Chondrocyte (in vitro differentiated cells): ENCODE data around the gene MESP1. TPM values are rescaled to one million over a fixed set of nuclear protein-coding genes. Genes with fewer than 3 reads are reported as not detected.

Source experiments
- DNase-seq: peaks from one replicate; pipeline ENCODE4 v3.0.0; 2021; ENCODE audit warnings: mixed read lengths, low spot score
- H3K27ac Mint-ChIP-seq: one replicate; pipeline ENCODE4 v1.8.0; 2021; ENCODE audit warnings: mild to moderate bottlenecking, moderate library complexity, mixed read lengths; ENCODE audit not compliant: unreplicated experiment
- H3K27me3 Mint-ChIP-seq: 2 replicates; pipeline ENCODE4 v1.8.0; 2021; ENCODE audit warnings: low read depth, mixed read lengths
- H3K36me3 Mint-ChIP-seq: 2 replicates; pipeline ENCODE4 v1.8.0; 2021; ENCODE audit warnings: low read depth, mixed read lengths
- H3K4me1 Mint-ChIP-seq: 2 replicates; pipeline ENCODE4 v1.8.0; 2021; ENCODE audit warnings: low read depth, mild to moderate bottlenecking, mixed read lengths
- H3K4me3 Mint-ChIP-seq: one replicate; pipeline ENCODE4 v1.8.0; 2021; ENCODE audit warnings: mild to moderate bottlenecking, moderate library complexity, mixed read lengths; ENCODE audit not compliant: unreplicated experiment
- H3K9me3 Mint-ChIP-seq: 2 replicates; pipeline ENCODE4 v1.8.0; 2021; ENCODE audit warnings: low read depth, mixed read lengths
- CTCF ChIP-seq: fragments of 200-600 bp; sonication (generic); IDR thresholded peaks from 2 replicates; pipeline ENCODE4 v1.5.0; 2021; ENCODE audit warnings: antibody characterized with exemption, mild to moderate bottlenecking, moderate library complexity
- total RNA-seq: library from RNA; stranded (reverse); gene quantifications from 3 replicates; pipeline ENCODE4 v1.2.1, GENCODE V29; 2021

The MESP1 gene
- total RNA-seq, 1 donor from 2014 or later, result 0.97 TPM

GRCh38 chr15:89780601-89781000 is 29.6 kb upstream of the MESP1 start:
- Mint-ChIP-seq H3K36me3 (no peaks in the 10 kb centered on the region), H3K4me3 (no peak overlapping the region), H3K4me1 (peaks cover 15% of the 10 kb centered on the region), H3K27ac (no peak overlapping the region), H3K27me3 (no peaks in the 10 kb centered on the region), H3K9me3 (no peaks in the 10 kb centered on the region)
- no peak for TF ChIP-seq CTCF
- DNase-seq, result no peak

- TF ChIP-seq CTCF, result no peak
- peak; percentile 35 for DNase-seq
- Mint-ChIP-seq H3K27me3 (no peaks in the 10 kb centered on the region), H3K27ac (no peak overlapping the region), H3K9me3 (no peaks in the 10 kb centered on the region), H3K4me1 (peaks cover 9% of the 10 kb centered on the region), H3K36me3 (no peaks in the 10 kb centered on the region), H3K4me3 (no peak overlapping the region)
Observed at GRCh38 chr15:89778861-89779260, 27.8 kb upstream of the MESP1 start.

- Mint-ChIP-seq H3K27ac (no peak overlapping the region), H3K36me3 (no peaks in the 10 kb centered on the region), H3K27me3 (no peaks in the 10 kb centered on the region), H3K4me3 (no peak overlapping the region), H3K9me3 (no peaks in the 10 kb centered on the region), H3K4me1 (peaks cover 13% of the 10 kb centered on the region)
- no peak for TF ChIP-seq CTCF
- peak; percentile 77 for DNase-seq
Observed at GRCh38 chr15:89777782-89778380, 26.8 kb upstream of the MESP1 start.

GRCh38 chr15:89777073-89777751 is 26.2 kb upstream of the MESP1 start:
- Mint-ChIP-seq H3K9me3 (no peaks in the 10 kb centered on the region), H3K4me1 (peaks cover 16% of the 10 kb centered on the region), H3K27me3 (no peaks in the 10 kb centered on the region), H3K27ac (peak overlapping the region; percentile 22), H3K4me3 (no peak overlapping the region), H3K36me3 (no peaks in the 10 kb centered on the region)
- TF ChIP-seq CTCF, result no peak
- DNase-seq, result peak; percentile 42

GRCh38 chr15:89776274-89777072 is 25.4 kb upstream of the MESP1 start, which contains the start of gene MESP2:
TSS of gene MESP2 (plus strand) at chr15:89776332. CDS start at chr15:89776358, 26 bp downstream.
- no peaks in the 10 kb centered on the region for H3K36me3 Mint-ChIP-seq
- peak; percentile 74 for TF ChIP-seq CTCF
- H3K27ac Mint-ChIP-seq, result peak within 1 kb of the TSS; percentile 22
- H3K9me3 Mint-ChIP-seq, result no peaks in the 10 kb centered on the region
- H3K4me3 Mint-ChIP-seq, result peak within 1 kb of the TSS; percentile 56
- H3K27me3 Mint-ChIP-seq, result no peaks in the 10 kb centered on the region
- H3K4me1 Mint-ChIP-seq, result peaks cover 10% of the 10 kb centered on the region
- DNase-seq, result peak; percentile 83
